Upper lobe of left lung (tissue), 6 donors: ENCODE results near the gene SLC66A2. TPM values are rescaled to one million over a fixed set of nuclear protein-coding genes. Genes with fewer than 3 reads are reported as not detected.
A peak's percentile ranks its signal among the peaks of the same experiment; 100 is the strongest.

ENCODE experiments used
- ATAC-seq, 2 donors: fragments of 200-7000 bp; cut with Tn5 transposase; one replicate each; pipeline ENCODE4 v1.9.1; 2022; ENCODE audit warnings: mild to moderate bottlenecking in 2 of 2, moderate library complexity in 2 of 2; ENCODE audit not compliant: low FRiP score in 2 of 2
- DNase-seq, 2 donors: peaks; one replicate each; pipeline ENCODE4 v3.0.0-alpha.2; 2019 to 2020
- H3K27ac ChIP-seq, 4 donors: fragments of 200-600 bp; sonication (generic); one replicate each; pipeline ENCODE4 v1.5.1; 2016 to 2019
- H3K27me3 ChIP-seq, 4 donors: fragments of 200-600 bp; sonication (generic); one replicate each; pipeline ENCODE4 v1.5.1; 2017 to 2019
- H3K36me3 ChIP-seq, 4 donors: fragments of 200-600 bp; sonication (generic); one replicate each; pipeline ENCODE4 v1.5.1; 2016 to 2019
- H3K4me1 ChIP-seq, 4 donors: fragments of 200-600 bp; sonication (generic); one replicate each; pipeline ENCODE4 v1.5.1; 2018 to 2019
- H3K4me3 ChIP-seq, 4 donors: fragments of 200-600 bp; sonication (generic); one replicate each; pipeline ENCODE4 v1.5.1; 2017 to 2019; ENCODE audit warnings: mild to moderate bottlenecking in 2 of 4, moderate library complexity in 1 of 4
- H3K9me3 ChIP-seq, 4 donors: fragments of 200-600 bp; sonication (generic); one replicate each; pipeline ENCODE4 v1.5.1; 2018 to 2019
- EP300 ChIP-seq, 4 donors: sonication (generic); formaldehyde crosslinking; IDR thresholded peaks; one replicate each; pipeline ENCODE4 v1.5.1; 2017; ENCODE audit warnings: antibody characterized with exemption in 4 of 4, control low read depth in 2 of 4
- POLR2A ChIP-seq, 4 donors: fragments of 450-650 bp; IDR thresholded peaks; one replicate each; pipeline ENCODE4 v1.5.1; 2016 to 2017; ENCODE audit warnings: antibody characterized with exemption in 4 of 4, mild to moderate bottlenecking in 2 of 4
- POLR2AphosphoS5 ChIP-seq, 2 donors: sonication (generic); formaldehyde crosslinking; IDR thresholded peaks; one replicate each; pipeline ENCODE4 v1.5.1; 2017; ENCODE audit warnings: antibody characterized with exemption in 2 of 2
- WGBS, 2 donors: methylation state at CpG; one replicate each; pipeline ENCODE4 v1.1.5; 2017 to 2018; 5-methylcytosine and 5-hydroxymethylcytosine counted together
- total RNA-seq, 6 donors: library from RNA; depleted of rRNA in 4 of 6; stranded (reverse); fragments of >200 nt in 4 of 6; gene quantifications; one replicate each; pipeline versions ENCODE4 v1.1.0 to v1.2.1, GENCODE V29; 2016 to 2021
- TF ChIP-seq, protein P1 (sequence below), 6 experiments: fragments of 450-650 bp in 4 of 6; fragments of 200-600 bp in 2 of 6; sonication (generic) in 2 of 6; IDR thresholded peaks; one replicate each; pipeline ENCODE4 v1.5.1; 2016 to 2019; ENCODE audit warnings: antibody characterized with exemption in 6 of 6
- donor health status: DM: no; HTN: no; CAD: no; lungs with moderate emphysema.
- donor health status: DM: no; HTN: yes; CAD: no; lungs with severe emphysema.

Gene SLC66A2
- total RNA-seq, 6 donors from 2014 or later, result 37.6 to 90.7 (median 66.5) TPM

- Histone ChIP-seq H3K36me3 (peaks cover 0 to 3% (median 0%) of the 10 kb centered on the region in 4 donors), H3K4me1 (peaks cover 17 to 65% (median 38%) of the 10 kb centered on the region in 4 donors), H3K27me3 (no peaks in the 10 kb centered on the region), H3K4me3 (no peak overlapping the region), H3K9me3 (no peaks in the 10 kb centered on the region), H3K27ac (peak overlapping the region in 3 of 4 donors; percentile 47 to 91 (median 90))
- ATAC-seq (no peak), DNase-seq (peak in 1 of 2 donors; percentile 19)
- 81 to 90% methylated on average over 30 of the region's 30 CpGs for WGBS, 2 donors
- no peak for TF ChIP-seq POLR2AphosphoS5 (IDR thresholded peaks at IDR 0.05)
- TF ChIP-seq, protein P1, sequence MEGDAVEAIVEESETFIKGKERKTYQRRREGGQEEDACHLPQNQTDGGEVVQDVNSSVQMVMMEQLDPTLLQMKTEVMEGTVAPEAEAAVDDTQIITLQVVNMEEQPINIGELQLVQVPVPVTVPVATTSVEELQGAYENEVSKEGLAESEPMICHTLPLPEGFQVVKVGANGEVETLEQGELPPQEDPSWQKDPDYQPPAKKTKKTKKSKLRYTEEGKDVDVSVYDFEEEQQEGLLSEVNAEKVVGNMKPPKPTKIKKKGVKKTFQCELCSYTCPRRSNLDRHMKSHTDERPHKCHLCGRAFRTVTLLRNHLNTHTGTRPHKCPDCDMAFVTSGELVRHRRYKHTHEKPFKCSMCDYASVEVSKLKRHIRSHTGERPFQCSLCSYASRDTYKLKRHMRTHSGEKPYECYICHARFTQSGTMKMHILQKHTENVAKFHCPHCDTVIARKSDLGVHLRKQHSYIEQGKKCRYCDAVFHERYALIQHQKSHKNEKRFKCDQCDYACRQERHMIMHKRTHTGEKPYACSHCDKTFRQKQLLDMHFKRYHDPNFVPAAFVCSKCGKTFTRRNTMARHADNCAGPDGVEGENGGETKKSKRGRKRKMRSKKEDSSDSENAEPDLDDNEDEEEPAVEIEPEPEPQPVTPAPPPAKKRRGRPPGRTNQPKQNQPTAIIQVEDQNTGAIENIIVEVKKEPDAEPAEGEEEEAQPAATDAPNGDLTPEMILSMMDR (IDR thresholded peaks at IDR 0.05), result no peak
- no peak for TF ChIP-seq EP300 (IDR thresholded peaks at IDR 0.05)
- no peak for TF ChIP-seq POLR2A (IDR thresholded peaks at IDR 0.05)
Observed at GRCh38 chr18:79962835-79963657, 11.6 kb upstream of the SLC66A2 start.

GRCh38 chr18:79962311-79962710, 10.9 kb upstream of the SLC66A2 start:
- TF ChIP-seq EP300 (IDR thresholded peaks at IDR 0.05) (no peak), POLR2A (IDR thresholded peaks at IDR 0.05) (no peak), POLR2AphosphoS5 (IDR thresholded peaks at IDR 0.05) (no peak)
- TF ChIP-seq, protein P1 (IDR thresholded peaks at IDR 0.05), result no peak
- 61 to 80% methylated on average over 10 of the region's 10 CpGs for WGBS, 2 donors
- peak overlapping the region; percentile 63 to 90 (median 80) for H3K27ac ChIP-seq
- no peak overlapping the region for H3K4me3 ChIP-seq
- H3K4me1 ChIP-seq, result peaks cover 17 to 65% (median 38%) of the 10 kb centered on the region in 4 donors
- H3K9me3 ChIP-seq, result no peaks in the 10 kb centered on the region
- no peaks in the 10 kb centered on the region for H3K36me3 ChIP-seq
- DNase-seq, result peak in 1 of 2 donors; percentile 81
- no peaks in the 10 kb centered on the region for H3K27me3 ChIP-seq
- ATAC-seq, result peak; percentile 50 to 86

- no peaks in the 10 kb centered on the region for H3K9me3 ChIP-seq
- TF ChIP-seq POLR2A (IDR thresholded peaks at IDR 0.05), result no peak
- WGBS, 2 donors, result 47 to 62% methylated on average over 18 to 28 of the region's 29 CpGs
Observed at GRCh38 chr18:79961527-79962291, 10.3 kb upstream of the SLC66A2 start.

GRCh38 chr18:79960921-79961526, 9.6 kb upstream of the SLC66A2 start:
- H3K4me3 ChIP-seq, result no peak overlapping the region
- no peak for DNase-seq
- TF ChIP-seq, protein P1 (IDR thresholded peaks at IDR 0.05), result no peak
- no peak for TF ChIP-seq EP300 (IDR thresholded peaks at IDR 0.05)
- no peaks in the 10 kb centered on the region for H3K36me3 ChIP-seq
- H3K4me1 ChIP-seq, result peaks cover 17 to 65% (median 36%) of the 10 kb centered on the region in 4 donors
- 87 to 93% methylated on average over 11 to 16 of the region's 16 CpGs for WGBS, 2 donors
- peak overlapping the region; percentile 42 to 90 (median 80) for H3K27ac ChIP-seq
- no peaks in the 10 kb centered on the region for H3K9me3 ChIP-seq
- ATAC-seq, result no peak
- no peaks in the 10 kb centered on the region for H3K27me3 ChIP-seq

More at GRCh38 chr18:79961527-79962291, 10.3 kb upstream of the SLC66A2 start:
- Histone ChIP-seq H3K4me1 (peaks cover 17 to 65% (median 38%) of the 10 kb centered on the region in 4 donors), H3K4me3 (no peak overlapping the region), H3K27me3 (no peaks in the 10 kb centered on the region), H3K27ac (peak overlapping the region; percentile 63 to 90 (median 80)), H3K36me3 (no peaks in the 10 kb centered on the region)
- peak; percentile 81 to 87 for DNase-seq
- ATAC-seq, result peak; percentile 48 to 85
